HG03571 (cell line): ENCODE results near the gene USO1.
"Not testable (repeated sequence)": the region's sequence is repeated elsewhere in the genome, so short reads cannot be mapped to it uniquely, and the experiment has no call there.

ENCODE experiments used
- ATAC-seq: cut with Tn5 transposase; IDR thresholded peaks from one replicate; pipeline ENCODE4 v1.9.1; 2021; ENCODE audit not compliant: unreplicated experiment

Gene USO1

GRCh38 chr4:75724066-75724866, at the start of gene USO1:
Gene USO1, plus strand, starts transcription at chr4:75724577. Its CDS starts 243 bp downstream, at chr4:75724820.
- peak; percentile 86 for ATAC-seq

GRCh38 chr4:75675004-75675531, 49.3 kb upstream of the USO1 start:
- no peak for ATAC-seq

DNA sequence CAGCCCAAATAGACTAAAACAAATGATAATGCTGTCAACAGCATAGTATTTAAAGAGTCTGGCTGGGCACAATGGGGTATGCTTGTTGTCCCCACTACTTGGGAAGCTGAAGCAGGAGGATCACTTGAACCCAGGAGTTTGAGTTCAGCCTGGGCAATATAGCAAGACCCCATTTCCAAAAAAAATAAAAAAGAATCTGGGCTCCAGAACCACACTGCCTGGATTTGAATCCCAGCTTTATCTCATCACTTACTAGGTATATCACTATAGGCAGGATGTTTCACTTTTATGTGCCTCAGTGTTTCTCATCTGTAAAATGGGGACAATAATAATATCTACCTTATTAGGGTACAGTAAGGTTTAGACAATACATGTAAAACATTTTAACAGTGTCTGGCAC, 45.9 kb upstream of the USO1 start:
- no peak for ATAC-seq

DNA sequence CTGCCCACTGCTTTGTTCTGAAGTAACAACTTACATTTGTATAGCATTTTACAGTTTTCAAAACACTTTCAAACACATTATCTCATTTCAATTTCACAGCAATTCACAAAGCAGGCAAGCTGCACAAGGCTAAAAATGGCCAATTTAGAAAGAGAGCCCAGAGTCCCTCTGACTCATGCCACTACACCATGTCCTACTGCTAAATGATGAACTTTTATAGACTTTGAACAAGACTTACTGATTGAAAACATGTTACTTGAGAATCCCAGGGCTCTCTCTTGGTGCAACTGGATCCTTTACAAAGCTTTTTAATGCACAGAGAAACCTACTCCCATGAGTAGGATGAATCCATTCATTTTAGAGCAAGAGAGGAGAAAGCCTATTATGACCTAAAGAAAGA, 45.4 kb upstream of the USO1 start:
- no peak for ATAC-seq

DNA sequence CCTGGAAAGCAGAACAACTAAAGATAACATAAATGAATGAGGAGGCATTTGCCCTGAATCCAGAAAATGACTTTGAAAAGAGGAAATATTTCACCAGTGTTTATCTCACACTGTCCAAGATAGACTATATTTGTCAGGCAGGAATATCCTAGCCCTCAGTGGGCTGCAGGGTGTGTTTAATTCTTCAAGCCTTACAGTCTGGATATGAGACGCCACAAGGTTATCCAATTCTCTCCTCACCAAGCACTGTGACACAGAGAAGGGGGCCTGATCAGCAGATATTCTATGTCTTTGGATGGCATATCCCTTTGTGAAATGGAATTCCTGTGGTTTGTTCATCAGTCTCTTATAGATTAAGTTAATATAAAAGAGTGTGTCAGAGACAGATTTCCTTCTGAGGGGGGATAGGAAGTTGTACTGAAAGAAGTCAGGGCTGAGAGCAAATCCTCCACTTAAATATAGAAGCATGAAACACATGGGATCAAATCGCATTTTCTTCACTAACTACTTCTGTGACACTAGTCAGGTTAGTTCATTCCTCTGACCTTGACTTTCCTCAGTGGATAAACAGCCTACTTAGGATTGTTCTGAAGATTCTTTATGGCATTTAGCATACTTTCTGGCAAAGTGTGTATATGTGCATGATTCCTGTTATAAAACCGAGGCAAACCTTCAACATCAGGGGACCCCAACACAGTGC, 44.4 kb upstream of the USO1 start:
- no peak for ATAC-seq

- ATAC-seq = no peak
Measured at GRCh38 chr4:75683482-75684155, 40.8 kb upstream of the USO1 start.

DNA sequence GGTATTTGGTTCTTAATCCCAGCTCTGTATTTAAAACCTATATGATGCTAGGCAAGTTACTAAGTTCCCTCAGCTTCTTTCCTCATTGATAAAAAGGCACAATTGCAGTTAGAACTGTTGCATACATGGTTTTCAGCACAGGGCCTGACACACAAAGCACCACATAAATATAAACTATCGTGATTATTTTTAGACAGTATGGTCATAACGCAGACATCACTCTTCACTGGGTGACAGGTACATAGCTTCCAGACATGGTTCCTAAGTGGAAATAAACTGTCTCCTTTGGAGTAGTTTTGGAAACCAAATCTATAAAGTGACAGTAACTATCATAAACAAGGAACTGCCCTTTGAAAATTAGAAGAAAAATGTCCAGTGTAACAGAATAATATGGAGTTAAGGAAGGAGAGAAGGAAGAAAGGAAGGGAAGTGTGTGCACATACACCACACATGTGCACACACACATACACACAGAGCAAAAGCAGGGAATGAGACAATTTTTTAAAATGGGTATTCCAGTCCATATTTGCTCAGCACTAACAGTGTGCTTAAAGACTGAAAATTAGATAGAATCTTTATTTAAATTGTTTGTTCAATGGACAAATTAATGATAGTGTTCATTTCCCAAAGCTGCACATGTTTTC, 38.7 kb upstream of the USO1 start:
- ATAC-seq = no peak

- ATAC-seq = no peak
Measured at GRCh38 chr4:75686346-75686745, 38.0 kb upstream of the USO1 start.

- ATAC-seq = not testable (repeated sequence)
Measured at GRCh38 chr4:75687125-75687524, 37.3 kb upstream of the USO1 start.

DNA sequence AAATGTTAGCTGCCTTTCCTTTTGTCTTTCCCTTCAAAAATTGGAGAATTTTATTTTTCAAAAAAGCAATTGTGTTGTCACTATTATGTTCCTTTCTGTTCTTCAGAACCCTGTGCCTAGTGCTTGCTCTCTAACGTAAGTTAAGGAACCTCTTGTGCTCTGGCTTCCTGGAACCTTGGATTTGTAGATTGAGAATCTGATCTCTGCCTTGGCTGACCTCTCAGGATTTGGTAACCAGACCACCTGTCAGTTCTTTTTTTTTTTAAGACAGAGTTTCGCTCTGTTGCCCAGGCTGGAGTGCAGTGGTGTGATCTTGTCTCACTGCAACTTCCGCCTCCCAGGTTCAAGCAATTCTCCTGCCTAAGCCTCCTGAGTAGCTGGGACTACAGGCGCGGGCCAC, 32.3 kb upstream of the USO1 start:
- ATAC-seq = not testable (repeated sequence)

DNA sequence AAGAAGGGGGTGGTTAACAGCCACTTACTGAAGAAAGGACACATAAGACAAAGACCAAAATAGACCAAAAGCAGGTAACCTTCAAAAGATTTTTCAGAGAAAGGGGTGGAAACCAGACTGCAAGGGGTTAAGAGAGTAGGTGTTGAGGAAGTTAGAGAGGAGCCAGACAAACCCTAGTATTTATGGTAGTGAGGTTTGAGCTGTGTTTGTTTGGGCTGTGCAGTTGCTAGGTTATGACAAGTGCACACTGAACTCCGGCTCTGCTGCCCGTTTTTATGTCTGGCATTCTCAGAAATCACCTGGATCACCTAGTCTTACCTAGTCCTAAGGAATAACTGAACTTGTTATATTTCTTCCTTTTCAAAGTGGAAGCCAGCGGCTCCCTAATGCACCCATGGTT, 28.3 kb upstream of the USO1 start:
- no peak for ATAC-seq

DNA sequence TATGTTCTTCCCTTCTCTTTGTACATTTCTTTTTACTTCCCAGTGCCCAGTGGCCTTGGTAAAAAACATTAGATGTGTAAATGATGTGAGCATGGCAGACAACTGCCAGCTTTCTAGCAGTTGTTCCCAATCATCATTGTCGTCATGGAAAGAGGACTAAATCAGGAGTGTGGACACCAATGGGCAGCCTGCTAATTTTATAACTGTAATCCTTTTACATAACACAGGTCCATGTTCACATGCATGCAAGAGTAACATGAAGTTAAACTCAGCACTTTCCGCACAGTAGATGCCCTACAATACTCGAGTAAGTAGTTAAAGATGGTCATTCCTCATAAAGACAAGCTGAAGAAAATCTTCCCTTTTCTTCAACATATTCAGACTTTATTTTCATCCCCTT, 27.8 kb upstream of the USO1 start:
- ATAC-seq = no peak

DNA sequence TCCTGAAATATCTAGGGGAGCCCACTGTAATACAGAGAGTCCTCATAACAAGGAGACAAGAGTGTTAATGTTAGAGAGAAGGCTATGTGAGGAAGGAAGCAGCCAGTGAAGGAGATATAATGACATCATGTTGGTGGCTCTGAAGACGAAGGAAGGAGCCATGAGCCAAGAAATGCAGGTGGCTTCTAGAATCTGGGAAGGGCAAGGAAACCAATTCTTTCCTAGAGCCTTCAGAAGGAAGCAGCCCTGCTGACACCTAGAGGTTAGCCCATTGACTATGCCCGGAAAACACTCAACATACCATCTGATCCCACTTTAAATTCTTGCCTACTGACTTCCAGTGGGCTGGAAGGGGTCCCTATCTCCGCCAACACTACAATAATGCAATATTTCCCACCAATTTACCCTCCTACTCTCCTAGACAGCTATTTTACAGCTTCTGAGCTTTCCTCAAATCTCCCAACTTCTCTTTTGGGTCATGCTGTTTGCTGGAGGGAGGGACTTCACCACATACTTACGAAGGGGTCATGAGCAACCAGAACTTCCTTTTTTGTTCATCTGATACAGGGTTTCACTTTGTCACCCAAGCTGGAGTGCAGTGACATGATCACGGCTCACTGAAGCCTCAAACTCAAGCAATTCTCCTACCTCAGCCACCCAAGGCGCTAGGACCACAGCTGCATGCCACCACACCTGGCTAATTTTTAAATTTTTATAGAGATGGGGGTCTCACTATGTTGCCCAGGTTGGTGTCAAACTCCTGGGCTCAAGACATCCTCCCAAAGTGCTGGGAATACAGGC, 26.0 kb upstream of the USO1 start:
- peak; percentile 83 for ATAC-seq

DNA sequence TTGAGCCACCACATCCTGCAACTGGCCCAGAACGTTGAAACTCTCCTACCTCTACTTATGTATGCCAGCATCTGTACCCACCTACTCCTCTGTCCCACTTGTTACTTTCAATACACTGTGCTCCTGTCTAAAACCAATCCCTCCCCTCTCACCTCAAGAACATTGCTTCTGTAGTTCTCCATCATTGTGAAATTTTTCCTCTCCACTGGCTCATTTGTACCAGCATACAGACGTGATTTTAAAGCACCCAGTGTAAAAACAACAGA, 25.5 kb upstream of the USO1 start:
- peak; percentile 38 for ATAC-seq

DNA sequence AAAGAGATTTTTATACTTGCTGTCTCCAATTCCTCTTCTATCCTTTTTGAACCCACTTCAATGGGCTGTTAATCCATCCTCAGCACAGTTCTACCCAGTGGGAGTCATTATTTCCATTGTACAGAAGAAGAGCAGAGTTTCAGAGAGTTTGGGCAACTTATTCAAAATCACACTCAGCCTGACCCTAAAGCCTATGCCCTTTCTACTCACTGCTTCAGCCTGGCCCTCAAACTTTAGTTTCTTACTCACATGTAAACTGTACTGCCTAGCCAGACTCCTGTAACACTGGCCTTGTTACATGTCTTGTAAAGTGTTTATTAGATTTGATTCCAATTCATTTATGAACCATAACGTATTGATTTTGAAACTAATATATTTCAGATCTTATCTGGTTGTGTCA, 25.1 kb upstream of the USO1 start:
- ATAC-seq = no peak

- no peak for ATAC-seq
Measured at GRCh38 chr4:75702919-75703411, 21.4 kb upstream of the USO1 start.

DNA sequence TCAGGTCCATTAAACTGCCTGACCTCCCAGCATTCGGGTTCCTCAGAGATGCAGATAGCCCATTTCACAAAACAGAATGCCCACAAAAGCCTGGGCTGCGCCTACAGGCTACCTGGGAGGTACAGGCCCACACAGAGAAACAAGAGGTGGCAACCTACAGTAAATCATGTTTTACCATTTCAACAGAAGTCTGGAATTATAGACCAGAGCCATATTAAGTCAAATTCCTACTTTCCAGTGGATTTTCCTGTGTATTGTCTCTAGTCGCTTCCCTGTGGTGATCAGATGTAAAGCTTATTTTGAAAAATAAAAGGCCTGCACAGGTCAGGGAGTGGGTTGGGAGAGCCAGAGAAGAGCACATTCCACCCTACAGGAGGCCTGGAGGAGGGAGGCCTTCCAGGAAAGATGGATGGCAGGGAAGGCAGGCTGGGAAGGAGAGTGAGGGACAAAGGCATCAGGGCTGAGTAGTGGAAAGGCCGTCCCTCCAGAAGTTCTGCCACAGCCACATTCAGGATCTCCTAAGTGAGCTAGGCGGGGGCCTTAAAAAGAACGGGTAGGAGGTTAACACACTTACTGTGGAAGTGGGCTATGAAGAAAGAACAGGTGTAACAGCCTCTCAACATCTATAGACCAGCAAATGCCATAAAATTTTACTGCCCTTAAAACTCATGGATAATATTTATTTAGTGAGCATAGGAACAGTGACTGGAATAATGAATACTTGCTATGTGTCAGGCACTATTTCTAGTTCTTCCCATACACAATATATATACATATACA, 19.0 kb upstream of the USO1 start:
- ATAC-seq = no peak

DNA sequence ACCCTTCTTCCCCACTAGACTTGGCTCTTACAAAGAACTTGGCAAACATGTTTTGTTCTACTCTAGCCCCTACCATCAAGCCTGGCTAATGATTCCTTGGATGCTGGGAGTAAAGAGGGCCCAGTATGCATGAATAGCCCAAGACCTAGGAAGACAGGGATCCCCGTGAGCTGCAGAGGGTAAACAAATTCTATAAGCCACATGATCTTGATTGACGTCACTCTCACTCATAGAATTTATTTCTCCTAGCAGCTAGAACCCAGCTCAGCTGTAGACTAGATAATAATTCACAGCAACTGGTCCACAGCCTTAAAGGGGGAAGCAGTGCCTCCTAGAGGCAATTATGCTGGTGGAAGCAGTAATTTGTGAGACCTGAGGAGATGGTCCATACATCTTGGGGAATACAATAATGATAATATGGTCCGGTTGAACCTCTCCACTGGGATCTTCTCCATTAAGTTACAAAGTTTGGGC, 16.1 kb upstream of the USO1 start:
- ATAC-seq = peak; percentile 79

GRCh38 chr4:75710246-75710645, 14.1 kb upstream of the USO1 start:
- ATAC-seq = no peak

DNA sequence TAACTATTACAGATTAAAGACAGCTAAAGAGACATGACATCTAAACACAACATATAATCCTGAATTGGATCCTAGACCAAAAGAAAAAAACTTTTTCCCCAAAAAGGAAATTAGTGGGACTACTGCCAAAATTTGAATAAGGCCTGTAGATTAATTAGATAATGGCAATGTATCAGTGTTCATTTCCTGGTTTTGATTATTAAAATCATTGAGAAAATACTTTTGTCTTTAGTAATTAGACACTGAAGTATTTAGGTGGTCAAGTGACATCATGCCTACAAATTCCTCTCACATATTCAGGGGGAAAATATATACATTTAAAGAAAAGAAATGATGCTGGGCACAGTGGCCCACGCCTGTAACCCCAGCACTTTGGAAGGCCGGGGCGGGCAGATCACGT, 10.4 kb upstream of the USO1 start:
- ATAC-seq = no peak
